Mucosa of descending colon (tissue), 3 donors: Measurements from ENCODE around the gene HOXB5. TPM values are rescaled to one million over a fixed set of nuclear protein-coding genes. Genes with fewer than 3 reads are reported as not detected.

ENCODE experiments used
- ATAC-seq: fragments of 200-7000 bp; cut with Tn5 transposase; one replicate; pipeline ENCODE4 v1.9.1; 2020; ENCODE audit warnings: mild to moderate bottlenecking, moderate library complexity
- DNase-seq, 3 donors: peaks; one replicate each; pipeline ENCODE4 v3.0.0-alpha.2; 2020
- H3K36me3 ChIP-seq: fragments of 200-600 bp; one replicate; pipeline ENCODE4 v1.8.0; 2021; ENCODE audit warnings: low read depth, mild to moderate bottlenecking
- H3K4me1 ChIP-seq: fragments of 200-600 bp; one replicate; pipeline ENCODE4 v1.8.0; 2021; ENCODE audit warnings: low read depth, mild to moderate bottlenecking
- H3K4me3 ChIP-seq: fragments of 200-600 bp; one replicate; pipeline ENCODE4 v1.8.0; 2021; ENCODE audit warnings: mild to moderate bottlenecking
- H3K9me3 ChIP-seq: fragments of 200-600 bp; one replicate; pipeline ENCODE4 v1.8.0; 2021; ENCODE audit warnings: mild to moderate bottlenecking
- CTCF ChIP-seq: fragments of 200-600 bp; IDR thresholded peaks from one replicate; pipeline ENCODE4 v1.8.0; 2022; ENCODE audit warnings: antibody characterized with exemption, mild to moderate bottlenecking
- intact Hi-C, 2 donors: fragments of 100-400 bp; cut with DNase I in 1 of 2; cut with micrococcal nuclease in 1 of 2; formaldehyde crosslinking; loops; one replicate each; pipeline versions ENCODE4 v1.11.0 to v1.11.1; 2022; cut with DNase I, micrococcal nuclease
- total RNA-seq, 3 donors: library from RNA; stranded (reverse); fragmentation: NEBNext Ultra II Directional in 2 of 3; extraction: Animal tissue kit (Norgen Biotek cat#: 25700) in 2 of 3; gene quantifications; one replicate each; pipeline versions ENCODE4 v1.2.1 to v1.2.4, GENCODE V29; 2021 to 2023
- donor health status: DM: no; HTN: no; CAD: no; lungs with moderate emphysema.
- donor health status: DM: no; HTN: no; CAD: no.
- donor health status: DM: no; HTN: yes; CAD: no.

HOXB5 gene
- total RNA-seq, 3 donors from 2014 or later = 16.2 to 29.3 (median 19.9) TPM

- ATAC-seq = no peak
- Histone ChIP-seq H3K4me1 (peaks cover 53% of the 10 kb centered on the region), H3K36me3 (peaks cover 5% of the 10 kb centered on the region), H3K9me3 (no peaks in the 10 kb centered on the region), H3K4me3 (no peak overlapping the region)
- no peak for DNase-seq
- no peak for TF ChIP-seq CTCF
- intact Hi-C loops = no loop called here
Measured at GRCh38 chr17:48595278-48595999, 1.9 kb upstream of the HOXB5 start.

- no peak overlapping the region for H3K4me3 ChIP-seq
- intact Hi-C loops = no loop called here
- peaks cover 5% of the 10 kb centered on the region for H3K36me3 ChIP-seq
- H3K4me1 ChIP-seq = peaks cover 51% of the 10 kb centered on the region
- no peaks in the 10 kb centered on the region for H3K9me3 ChIP-seq
- ATAC-seq (no peak), DNase-seq (no peak)
- TF ChIP-seq CTCF = no peak
Measured at GRCh38 chr17:48594538-48595277, 1.1 kb upstream of the HOXB5 start.

GRCh38 chr17:48593840-48594537 lies 410 bp upstream of the HOXB5 start:
- peaks cover 5% of the 10 kb centered on the region for H3K36me3 ChIP-seq
- peak; percentile 50 for TF ChIP-seq CTCF
- H3K9me3 ChIP-seq = no peaks in the 10 kb centered on the region
- H3K4me3 ChIP-seq = no peak overlapping the region
- H3K4me1 ChIP-seq = peaks cover 46% of the 10 kb centered on the region
- DNase-seq (peak in 2 of 3 donors; percentile 75 to 85), ATAC-seq (peak; percentile 32)
- intact Hi-C loops = no loop called here

GRCh38 chr17:48592577-48592976 lies 1.0 kb downstream of the HOXB5 start:
- ATAC-seq = no peak
- H3K4me1 ChIP-seq = peaks cover 37% of the 10 kb centered on the region
- peaks cover 5% of the 10 kb centered on the region for H3K36me3 ChIP-seq
- TF ChIP-seq CTCF = no peak
- intact Hi-C loops = no loop called here
- no peak overlapping the region for H3K4me3 ChIP-seq
- peak in 1 of 3 donors; percentile 49 for DNase-seq
- H3K9me3 ChIP-seq = no peaks in the 10 kb centered on the region

GRCh38 chr17:48592057-48592514 lies 1.5 kb downstream of the HOXB5 start:
- intact Hi-C loops = no loop called here
- Histone ChIP-seq H3K4me1 (peaks cover 33% of the 10 kb centered on the region), H3K9me3 (no peaks in the 10 kb centered on the region), H3K36me3 (peaks cover 5% of the 10 kb centered on the region), H3K4me3 (no peak overlapping the region)
- DNase-seq = no peak
- TF ChIP-seq CTCF = no peak
- ATAC-seq = no peak
